Sciatic nerve (tissue), 2 donors: ENCODE results near the gene ATF4. TPM values are rescaled to one million over a fixed set of nuclear protein-coding genes. Genes with fewer than 3 reads are reported as not detected.

Experiments used
- ATAC-seq: fragments of 200-7000 bp; cut with Tn5 transposase; one replicate; pipeline ENCODE4 v1.9.1; 2020; ENCODE audit warnings: mild to moderate bottlenecking, moderate library complexity
- DNase-seq: peaks from one replicate; pipeline ENCODE4 v3.0.0-alpha.2; 2020; ENCODE audit warnings: low spot score
- intact Hi-C: fragments of 100-400 bp; cut with DNase I; formaldehyde crosslinking; loops from one replicate; pipeline ENCODE4 v1.14.2; 2022
- total RNA-seq: library from RNA; stranded (reverse); fragmentation: NEBNext Ultra II Directional; extraction: Animal tissue kit (Norgen Biotek cat#: 25700); gene quantifications from one replicate; pipeline ENCODE4 v1.2.1, GENCODE V29; 2021
- donor health status: DM: no; HTN: no; CAD: no.
- donor health status: DM: no; HTN: no; CAD: no.

ATF4 gene
- total RNA-seq, 1 donor from 2014 or later, result 319 TPM

GRCh38 chr22:39565414-39565944 is 45.1 kb downstream of the ATF4 start:
- no peak for ATAC-seq
- intact Hi-C loops, result no loop called here
- DNase-seq, result no peak

- no peak for ATAC-seq
Observed at GRCh38 chr22:39567135-39567946, 47.0 kb downstream of the ATF4 start.

DNA sequence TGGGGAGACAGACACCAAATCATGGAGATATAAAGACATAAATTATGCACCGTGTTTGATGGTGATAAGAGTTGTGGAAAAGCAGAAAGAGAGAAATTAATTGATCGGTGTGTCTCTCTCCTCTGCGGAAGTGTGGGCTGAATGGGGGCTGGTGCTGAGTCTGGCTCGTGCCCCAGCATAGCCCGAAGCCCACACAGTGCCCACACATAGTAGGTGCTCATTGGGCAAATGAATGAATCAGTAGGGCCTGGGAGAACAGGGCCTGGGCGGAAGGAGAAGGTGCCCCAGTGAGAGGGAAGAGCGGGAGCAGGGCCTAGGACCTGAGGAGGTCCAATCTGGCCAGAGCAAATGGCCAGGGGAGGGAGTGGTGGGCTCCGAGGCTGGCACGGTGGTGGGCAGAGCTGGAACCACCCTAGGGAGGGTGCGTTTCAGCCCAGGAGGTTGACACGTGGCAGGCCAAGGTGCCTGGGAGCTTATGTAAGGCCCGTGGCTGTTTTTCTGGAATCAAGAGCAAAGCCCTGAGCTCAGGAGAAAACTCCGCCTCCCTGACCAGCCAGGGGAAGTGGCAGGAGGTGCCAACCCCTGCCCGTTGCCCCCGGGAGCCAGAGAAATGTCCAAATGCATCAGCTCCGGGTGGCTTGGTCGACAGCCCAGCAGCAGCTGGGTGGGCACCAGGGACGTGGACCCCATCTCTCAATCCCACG is 48.1 kb downstream of the ATF4 start:
- ATAC-seq (no peak), DNase-seq (no peak)
- intact Hi-C loops, result no loop called here

More at GRCh38 chr22:39567135-39567946, 47.0 kb downstream of the ATF4 start:
- intact Hi-C loops, result no loop called here
- DNase-seq, result no peak

- ATAC-seq, result no peak
- no peak for DNase-seq
- intact Hi-C loops, result no loop called here
Observed at GRCh38 chr22:39569066-39569465, 48.7 kb downstream of the ATF4 start.

DNA sequence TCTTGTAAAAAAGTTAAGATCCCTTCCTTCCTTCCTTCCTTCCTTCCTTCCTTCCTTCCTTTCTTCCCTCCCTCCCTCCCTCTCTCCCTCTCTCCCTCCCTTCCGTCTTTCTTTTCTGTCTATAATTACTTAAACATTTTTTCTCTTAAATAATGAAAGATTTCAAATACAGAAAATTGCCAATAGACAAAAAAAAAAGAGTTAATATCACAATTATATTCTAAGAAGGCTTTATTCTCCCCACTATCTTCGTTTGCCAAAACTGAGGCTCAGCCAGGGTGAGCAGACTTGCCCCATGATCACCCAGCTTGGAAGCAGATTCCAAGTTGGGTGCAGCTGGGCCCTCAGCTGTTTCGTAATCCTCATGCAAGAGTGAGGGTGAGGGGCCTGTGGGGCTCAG is 49.9 kb downstream of the ATF4 start:
- intact Hi-C loops, result no loop called here
- no peak for ATAC-seq
- no peak for DNase-seq

DNA sequence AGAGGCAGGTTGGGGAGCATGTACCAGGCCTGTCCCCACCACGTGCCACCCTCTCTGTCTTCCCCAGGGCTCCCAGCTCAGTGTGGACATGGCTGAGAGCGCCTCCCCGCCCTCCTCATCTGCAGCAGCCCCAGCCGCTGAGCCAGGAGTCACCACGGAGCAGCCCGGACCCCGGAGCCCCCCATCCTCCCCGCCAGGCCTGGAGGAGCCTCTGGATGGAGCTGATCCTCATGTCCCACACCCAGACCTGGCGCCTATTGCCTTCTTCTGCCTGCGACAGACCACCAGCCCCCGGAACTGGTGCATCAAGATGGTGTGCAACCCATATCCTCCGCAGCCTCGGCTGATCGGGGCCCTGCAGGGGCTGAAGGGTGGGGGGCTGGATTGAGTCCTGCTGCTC is 50.3 kb downstream of the ATF4 start, which contains the start of gene CACNA1I:
Gene CACNA1I, plus strand, starts transcription at position 89 of the 400 bp plus-strand sequence. Its CDS starts 0 bp downstream, at position 89.
- ATAC-seq (no peak), DNase-seq (no peak)
- intact Hi-C loops, result no loop called here

DNA sequence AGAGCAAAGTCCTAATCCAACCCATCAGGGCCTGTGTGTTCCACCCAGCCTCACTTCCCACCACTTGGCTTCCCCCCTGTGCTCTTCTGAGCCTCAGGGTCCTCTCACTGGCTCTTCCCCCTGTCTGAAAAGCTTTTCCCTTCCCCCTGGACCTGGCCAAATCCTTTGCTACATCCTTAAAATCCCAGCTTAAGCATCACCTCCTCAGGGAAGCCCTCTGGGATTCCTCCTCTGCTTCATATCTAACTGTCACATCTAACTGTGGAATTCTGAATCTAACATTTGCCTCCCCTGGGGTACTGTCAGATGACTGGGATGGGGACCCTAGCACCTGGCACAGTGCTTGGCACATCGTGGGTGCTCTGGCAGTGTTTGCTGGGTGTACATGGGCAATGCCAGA is 51.2 kb downstream of the ATF4 start:
- no peak for DNase-seq
- intact Hi-C loops, result no loop called here
- no peak for ATAC-seq

Other genes with a start within 250 kb of the ATF4 start
- gene RPL3, start 200.9 kb upstream of the ATF4 start, total RNA-seq, result 1,341 TPM
- 52.9 TPM for gene SYNGR1, start 170.6 kb upstream of the ATF4 start, total RNA-seq
- 42.0 TPM for gene TAB1, start 120.8 kb upstream of the ATF4 start, total RNA-seq
- gene MGAT3, start 63.5 kb upstream of the ATF4 start, total RNA-seq, result 56.5 TPM
- 19.0 TPM for gene MIEF1, start 18.3 kb upstream of the ATF4 start, total RNA-seq
- 58.2 TPM for gene RPS19BP1, start 12.2 kb downstream of the ATF4 start, total RNA-seq
- gene CACNA1I, start 50.2 kb downstream of the ATF4 start, total RNA-seq, result 0.40 TPM